Chondrocyte (in vitro differentiated cells): ENCODE measurements around the gene CELF5. TPM values are rescaled to one million over a fixed set of nuclear protein-coding genes. Genes with fewer than 3 reads are reported as not detected.
A peak's percentile ranks its signal among the peaks of the same experiment; 100 is the strongest.
"Not testable (repeated sequence)": the region's sequence is repeated elsewhere in the genome, so short reads cannot be mapped to it uniquely, and the experiment has no call there.

Source experiments
- DNase-seq: peaks from one replicate; pipeline ENCODE4 v3.0.0; 2021; ENCODE audit warnings: mixed read lengths, low spot score
- H3K27ac Mint-ChIP-seq: one replicate; pipeline ENCODE4 v1.8.0; 2021; ENCODE audit warnings: mild to moderate bottlenecking, moderate library complexity, mixed read lengths; ENCODE audit not compliant: unreplicated experiment
- H3K27me3 Mint-ChIP-seq: 2 replicates; pipeline ENCODE4 v1.8.0; 2021; ENCODE audit warnings: low read depth, mixed read lengths
- H3K36me3 Mint-ChIP-seq: 2 replicates; pipeline ENCODE4 v1.8.0; 2021; ENCODE audit warnings: low read depth, mixed read lengths
- H3K4me1 Mint-ChIP-seq: 2 replicates; pipeline ENCODE4 v1.8.0; 2021; ENCODE audit warnings: low read depth, mild to moderate bottlenecking, mixed read lengths
- H3K4me3 Mint-ChIP-seq: one replicate; pipeline ENCODE4 v1.8.0; 2021; ENCODE audit warnings: mild to moderate bottlenecking, moderate library complexity, mixed read lengths; ENCODE audit not compliant: unreplicated experiment
- H3K9me3 Mint-ChIP-seq: 2 replicates; pipeline ENCODE4 v1.8.0; 2021; ENCODE audit warnings: low read depth, mixed read lengths
- total RNA-seq: library from RNA; stranded (reverse); gene quantifications from 3 replicates; pipeline ENCODE4 v1.2.1, GENCODE V29; 2021
- TF ChIP-seq, protein P1 (sequence below): fragments of 200-600 bp; sonication (generic); IDR thresholded peaks from 2 replicates; pipeline ENCODE4 v1.5.0; 2021; ENCODE audit warnings: antibody characterized with exemption, mild to moderate bottlenecking, moderate library complexity

CELF5 gene
- total RNA-seq, 1 donor from 2014 or later, result 0.22 TPM

DNA sequence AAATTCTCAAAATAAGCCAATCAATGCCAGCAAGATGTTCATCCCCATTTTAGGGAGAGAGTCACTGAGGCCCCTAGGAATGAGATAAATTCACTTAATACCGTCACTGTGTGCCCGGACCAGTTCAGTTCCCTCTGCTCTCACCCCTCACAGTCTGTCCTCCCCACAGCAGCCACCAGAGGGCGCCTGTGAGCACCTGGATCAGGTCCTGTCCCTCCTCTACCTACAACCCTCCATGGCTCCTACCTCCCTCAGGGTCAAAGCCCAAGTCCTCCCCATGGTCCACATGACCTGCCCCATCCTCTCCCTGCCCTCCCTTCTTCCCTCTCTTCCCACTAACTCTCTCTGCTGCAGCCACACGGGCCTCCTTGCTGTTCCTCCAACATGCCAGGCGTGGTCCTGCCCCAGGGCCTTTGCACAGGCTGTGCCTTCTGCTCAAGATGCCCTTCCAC is 100.0 kb downstream of the CELF5 start:
- H3K4me3 Mint-ChIP-seq, result no peak overlapping the region
- no peak overlapping the region for H3K27ac Mint-ChIP-seq
- TF ChIP-seq, protein P1, sequence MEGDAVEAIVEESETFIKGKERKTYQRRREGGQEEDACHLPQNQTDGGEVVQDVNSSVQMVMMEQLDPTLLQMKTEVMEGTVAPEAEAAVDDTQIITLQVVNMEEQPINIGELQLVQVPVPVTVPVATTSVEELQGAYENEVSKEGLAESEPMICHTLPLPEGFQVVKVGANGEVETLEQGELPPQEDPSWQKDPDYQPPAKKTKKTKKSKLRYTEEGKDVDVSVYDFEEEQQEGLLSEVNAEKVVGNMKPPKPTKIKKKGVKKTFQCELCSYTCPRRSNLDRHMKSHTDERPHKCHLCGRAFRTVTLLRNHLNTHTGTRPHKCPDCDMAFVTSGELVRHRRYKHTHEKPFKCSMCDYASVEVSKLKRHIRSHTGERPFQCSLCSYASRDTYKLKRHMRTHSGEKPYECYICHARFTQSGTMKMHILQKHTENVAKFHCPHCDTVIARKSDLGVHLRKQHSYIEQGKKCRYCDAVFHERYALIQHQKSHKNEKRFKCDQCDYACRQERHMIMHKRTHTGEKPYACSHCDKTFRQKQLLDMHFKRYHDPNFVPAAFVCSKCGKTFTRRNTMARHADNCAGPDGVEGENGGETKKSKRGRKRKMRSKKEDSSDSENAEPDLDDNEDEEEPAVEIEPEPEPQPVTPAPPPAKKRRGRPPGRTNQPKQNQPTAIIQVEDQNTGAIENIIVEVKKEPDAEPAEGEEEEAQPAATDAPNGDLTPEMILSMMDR, result peak; percentile 82
- no peaks in the 10 kb centered on the region for H3K9me3 Mint-ChIP-seq
- peaks cover 25% of the 10 kb centered on the region for H3K27me3 Mint-ChIP-seq
- H3K36me3 Mint-ChIP-seq, result no peaks in the 10 kb centered on the region
- peaks cover 3% of the 10 kb centered on the region for H3K4me1 Mint-ChIP-seq
- DNase-seq, result no peak

DNA sequence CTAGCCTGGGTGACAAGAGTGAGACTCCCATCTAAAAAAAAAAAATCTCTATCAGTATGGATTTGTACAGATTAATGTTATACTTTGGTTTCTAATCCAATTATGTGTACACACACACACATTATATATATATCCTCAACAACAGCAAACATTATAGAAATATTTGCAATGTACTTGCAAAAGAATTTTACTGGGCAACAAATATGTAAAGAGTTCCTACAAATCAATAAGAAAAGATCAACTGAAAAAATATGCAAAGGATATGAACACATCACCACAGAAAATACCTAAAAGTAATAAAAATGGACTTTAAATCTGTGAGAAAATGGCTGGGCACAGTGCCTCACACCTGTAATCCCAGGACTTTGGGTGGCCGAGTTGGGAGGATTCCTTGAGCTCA is 101.0 kb downstream of the CELF5 start:
- peaks cover 3% of the 10 kb centered on the region for H3K4me1 Mint-ChIP-seq
- H3K27ac Mint-ChIP-seq, result no peak overlapping the region
- H3K4me3 Mint-ChIP-seq, result no peak overlapping the region
- no peaks in the 10 kb centered on the region for H3K36me3 Mint-ChIP-seq
- DNase-seq, result no peak
- TF ChIP-seq, protein P1, result no peak
- H3K9me3 Mint-ChIP-seq, result no peaks in the 10 kb centered on the region
- peaks cover 21% of the 10 kb centered on the region for H3K27me3 Mint-ChIP-seq

DNA sequence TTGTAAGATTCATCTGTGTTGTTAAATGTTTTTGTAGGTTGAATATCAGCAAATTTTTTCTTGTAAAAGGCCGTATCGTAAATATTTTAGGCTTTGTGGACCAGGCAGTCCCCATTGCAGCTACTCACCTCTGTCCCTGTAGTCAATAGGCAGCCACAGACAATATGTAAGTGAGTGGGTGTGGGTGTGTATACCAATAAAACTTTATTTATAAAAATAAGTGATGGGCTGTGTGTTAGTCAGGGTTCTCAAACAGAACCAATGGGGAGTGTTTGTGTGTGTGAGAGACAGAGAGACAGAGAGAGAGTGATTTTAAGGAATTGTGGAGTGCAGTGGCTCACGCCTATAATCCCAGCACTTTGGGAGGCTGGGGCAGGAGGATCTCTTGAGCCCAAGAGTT is 104.3 kb downstream of the CELF5 start:
- no peaks in the 10 kb centered on the region for H3K9me3 Mint-ChIP-seq
- TF ChIP-seq, protein P1, result no peak
- no peaks in the 10 kb centered on the region for H3K36me3 Mint-ChIP-seq
- no peak overlapping the region for H3K27ac Mint-ChIP-seq
- DNase-seq, result no peak
- no peak overlapping the region for H3K4me3 Mint-ChIP-seq
- H3K4me1 Mint-ChIP-seq, result peaks cover 7% of the 10 kb centered on the region
- no peaks in the 10 kb centered on the region for H3K27me3 Mint-ChIP-seq

DNA sequence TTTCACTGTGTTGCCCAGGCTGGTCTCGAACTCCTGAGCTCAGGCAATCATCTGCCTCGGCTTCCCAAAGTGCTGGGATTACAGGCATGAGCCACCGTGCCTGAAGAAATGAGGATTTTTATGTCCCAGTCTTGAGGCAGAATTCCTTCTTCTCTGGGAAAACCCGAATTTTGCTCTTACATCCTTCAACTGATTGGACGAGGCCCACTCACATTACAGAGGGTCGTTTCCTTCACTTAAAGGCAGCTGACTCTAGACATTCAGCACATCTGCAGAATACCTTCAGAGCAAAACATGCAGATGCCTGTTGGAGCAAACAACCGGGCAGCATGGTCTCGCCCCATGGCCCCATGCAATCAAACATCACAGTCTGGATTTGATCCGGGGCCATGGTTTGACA is 105.6 kb downstream of the CELF5 start:
- H3K36me3 Mint-ChIP-seq, result no peaks in the 10 kb centered on the region
- TF ChIP-seq, protein P1, result no peak
- H3K27ac Mint-ChIP-seq, result no peak overlapping the region
- H3K4me3 Mint-ChIP-seq, result no peak overlapping the region
- peaks cover 16% of the 10 kb centered on the region for H3K4me1 Mint-ChIP-seq
- DNase-seq, result no peak
- no peaks in the 10 kb centered on the region for H3K27me3 Mint-ChIP-seq
- no peaks in the 10 kb centered on the region for H3K9me3 Mint-ChIP-seq

DNA sequence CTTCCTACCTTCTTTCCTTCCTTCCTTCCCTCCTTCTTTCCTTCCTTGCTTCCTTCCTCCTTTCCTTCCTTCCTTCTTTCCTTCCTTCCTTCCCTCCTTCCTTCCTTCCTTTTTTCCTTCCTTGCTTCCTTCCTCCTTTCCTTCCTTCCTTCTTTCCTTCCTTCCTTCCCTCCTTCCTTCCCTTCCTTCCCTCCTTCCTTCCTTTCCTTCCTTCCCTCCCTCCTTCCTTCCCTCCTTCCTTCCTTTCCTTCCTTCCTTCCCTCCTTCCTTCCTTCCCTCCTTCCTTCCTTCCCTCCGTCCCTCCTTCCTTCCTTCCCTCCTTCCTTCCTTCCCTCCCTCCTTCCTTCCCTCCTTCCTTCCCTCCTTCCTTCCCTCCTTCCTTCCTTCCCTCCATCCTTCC is 107.8 kb downstream of the CELF5 start:
- H3K4me3 Mint-ChIP-seq, H3K36me3 Mint-ChIP-seq, H3K27me3 Mint-ChIP-seq, DNase-seq, H3K9me3 Mint-ChIP-seq, H3K27ac Mint-ChIP-seq: not testable (repeated sequence)
- peaks cover 35% of the 10 kb centered on the region for H3K4me1 Mint-ChIP-seq

DNA sequence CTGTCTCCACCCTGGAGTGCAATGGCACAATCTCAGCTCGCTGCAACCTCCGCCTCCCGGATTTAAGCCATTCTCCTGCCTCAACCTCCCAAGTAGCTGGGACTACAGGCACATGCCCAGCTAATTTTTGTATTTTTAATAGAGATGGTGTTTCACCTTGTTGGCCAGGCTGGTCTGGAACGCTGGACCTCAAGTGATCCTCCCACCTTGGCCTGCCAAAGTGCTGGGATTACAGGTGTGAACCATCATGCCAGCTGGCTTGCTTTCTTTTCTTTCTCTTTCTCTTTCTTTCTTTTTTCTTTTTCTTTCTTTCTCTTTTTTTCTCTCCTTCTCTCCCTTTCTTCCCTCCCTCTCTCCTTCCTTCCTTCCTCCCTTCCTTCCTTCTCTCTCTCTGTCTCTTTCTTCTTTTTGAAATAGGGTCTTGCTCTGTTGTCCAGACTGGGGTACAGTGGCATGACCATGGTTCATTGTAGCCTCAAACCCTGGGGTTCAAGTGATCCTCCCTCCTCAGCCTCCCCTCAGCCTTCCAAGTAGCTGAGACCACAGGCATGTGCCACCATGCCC is 108.6 kb downstream of the CELF5 start:
- H3K4me3 Mint-ChIP-seq, result no peak overlapping the region
- H3K27me3 Mint-ChIP-seq, result no peaks in the 10 kb centered on the region
- no peak for DNase-seq
- H3K9me3 Mint-ChIP-seq, result no peaks in the 10 kb centered on the region
- H3K36me3 Mint-ChIP-seq, result no peaks in the 10 kb centered on the region
- peaks cover 41% of the 10 kb centered on the region for H3K4me1 Mint-ChIP-seq
- H3K27ac Mint-ChIP-seq, result no peak overlapping the region
- TF ChIP-seq, protein P1, result no peak
